SK-N-SH treated with all-trans-retinoic acid at 6 μM for 48 hours (cell line): ENCODE measurements around the gene CRYL1.

ENCODE experiments used
- ATAC-seq: fragments of 200-7000 bp; cut with Tn5 transposase; 3 replicates; pipeline ENCODE4 v1.9.1; 2020; ENCODE audit warnings: mild to moderate bottlenecking, moderate library complexity
- ARNTL ChIP-seq: fragments of 450-650 bp; formaldehyde crosslinking; IDR thresholded peaks from 2 replicates; pipeline ENCODE4 v1.5.0; 2020; ENCODE audit warnings: low read depth, mild to moderate bottlenecking, moderate library complexity, borderline replicate concordance
- BACH2 ChIP-seq: fragments of 250-450 bp; sonication (Bioruptor Pico); IDR thresholded peaks from 2 replicates; pipeline ENCODE4 v1.9.0; 2021; ENCODE audit warnings: mild to moderate bottlenecking, borderline replicate concordance
- CREB5 ChIP-seq: fragments of 250-450 bp; sonication (Bioruptor Pico); IDR thresholded peaks from 2 replicates; pipeline ENCODE4 v1.5.1; 2020; ENCODE audit warnings: low read depth, mild to moderate bottlenecking, moderate library complexity
- CSDC2 ChIP-seq: fragments of 250-450 bp; sonication (Bioruptor Pico); IDR thresholded peaks from 2 replicates; pipeline ENCODE4 v1.5.0; 2020; ENCODE audit warnings: mild to moderate bottlenecking, moderate library complexity
- CSRNP3 ChIP-seq: fragments of 250-450 bp; sonication (Bioruptor Pico); IDR thresholded peaks from 2 replicates; pipeline ENCODE4 v1.5.1; 2021; ENCODE audit warnings: mild to moderate bottlenecking, moderate library complexity
- GLIS3 ChIP-seq: fragments of 250-450 bp; sonication (Bioruptor Pico); IDR thresholded peaks from 2 replicates; pipeline ENCODE4 v1.5.0; 2020; ENCODE audit warnings: mild to moderate bottlenecking, moderate library complexity
- ISL1 ChIP-seq: fragments of 250-450 bp; sonication (Bioruptor Pico); IDR thresholded peaks from 2 replicates; pipeline ENCODE4 v2.1.2; 2022; ENCODE audit warnings: mild to moderate bottlenecking, moderate library complexity
- OSR1 ChIP-seq: fragments of 250-450 bp; sonication (Bioruptor Pico); IDR thresholded peaks from 2 replicates; pipeline ENCODE4 v1.8.0; 2022; ENCODE audit warnings: moderate library complexity, mild to moderate bottlenecking, inconsistent platforms
- PATZ1 ChIP-seq: fragments of 250-450 bp; sonication (Bioruptor Pico); IDR thresholded peaks from 2 replicates; pipeline ENCODE4 v1.8.0; 2020; ENCODE audit warnings: mild to moderate bottlenecking, moderate library complexity, borderline replicate concordance
- POU6F1 ChIP-seq: fragments of 250-450 bp; sonication (Bioruptor Pico); IDR thresholded peaks from 2 replicates; pipeline ENCODE4 v1.8.0; 2021; ENCODE audit warnings: low read depth, mild to moderate bottlenecking, moderate library complexity, borderline replicate concordance
- PPARA ChIP-seq: fragments of 250-450 bp; sonication (Bioruptor Pico); IDR thresholded peaks from 2 replicates; pipeline ENCODE4 v1.5.0; 2020; ENCODE audit warnings: mild to moderate bottlenecking, borderline replicate concordance
- RARB ChIP-seq: fragments of 250-450 bp; sonication (Bioruptor Pico); IDR thresholded peaks from 2 replicates; pipeline ENCODE4 v1.8.0; 2021; ENCODE audit warnings: mild to moderate bottlenecking, moderate library complexity
- SNAI2 ChIP-seq: fragments of 250-450 bp; sonication (Bioruptor Pico); IDR thresholded peaks from 2 replicates; pipeline ENCODE4 v1.5.0; 2020; ENCODE audit warnings: mild to moderate bottlenecking, moderate library complexity
- TOX ChIP-seq: fragments of 250-450 bp; sonication (Bioruptor Pico); IDR thresholded peaks from 2 replicates; pipeline ENCODE4 v1.8.0; 2021; ENCODE audit warnings: mild to moderate bottlenecking, moderate library complexity, borderline replicate concordance
- TSHZ2 ChIP-seq: fragments of 250-450 bp; sonication (Bioruptor Pico); IDR thresholded peaks from 2 replicates; pipeline ENCODE4 v1.5.0; 2020; ENCODE audit warnings: mild to moderate bottlenecking, moderate library complexity
- ZC3H10 ChIP-seq: fragments of 250-450 bp; sonication (Bioruptor Pico); IDR thresholded peaks from 2 replicates; pipeline ENCODE4 v1.5.1; 2021; ENCODE audit warnings: mild to moderate bottlenecking, moderate library complexity
- ZFP3 ChIP-seq: fragments of 250-450 bp; sonication (Bioruptor Pico); IDR thresholded peaks from 2 replicates; pipeline ENCODE4 v1.5.0; 2020; ENCODE audit warnings: mild to moderate bottlenecking, moderate library complexity
- ZFP30 ChIP-seq: fragments of 450-650 bp; formaldehyde crosslinking; IDR thresholded peaks from 2 replicates; pipeline ENCODE4 v1.5.0; 2022; ENCODE audit warnings: mild to moderate bottlenecking, moderate library complexity
- ZNF70 ChIP-seq: fragments of 450-650 bp; formaldehyde crosslinking; IDR thresholded peaks from 2 replicates; pipeline ENCODE4 v1.5.0; 2020; ENCODE audit warnings: mild to moderate bottlenecking, moderate library complexity
- ZNF8 ChIP-seq: fragments of 450-650 bp; formaldehyde crosslinking; IDR thresholded peaks from 2 replicates; pipeline ENCODE4 v1.5.0; 2020; ENCODE audit warnings: mild to moderate bottlenecking, moderate library complexity

Gene CRYL1

GRCh38 chr13:20381401-20381800 is 144.3 kb downstream of the CRYL1 start:
- TF ChIP-seq PATZ1 (CRISPR knock-in tag) (no peak), ZC3H10 (CRISPR knock-in tag) (no peak), SNAI2 (no peak), ZFP3 (CRISPR knock-in tag) (no peak), ARNTL (no peak), TSHZ2 (CRISPR knock-in tag) (no peak), ZFP30 (CRISPR knock-in tag) (no peak)
- ATAC-seq, result no peak

GRCh38 chr13:20378721-20379120 is 146.9 kb downstream of the CRYL1 start:
- TF ChIP-seq BACH2 (no peak), ARNTL (no peak), ISL1 (no peak), TSHZ2 (CRISPR knock-in tag) (no peak), ZNF70 (CRISPR knock-in tag) (no peak), POU6F1 (CRISPR knock-in tag) (no peak), ZFP30 (CRISPR knock-in tag) (no peak), PPARA (CRISPR knock-in tag) (no peak), CSDC2 (CRISPR knock-in tag) (no peak), CSRNP3 (CRISPR knock-in tag) (no peak), PATZ1 (CRISPR knock-in tag) (no peak), ZNF8 (CRISPR knock-in tag) (no peak), TOX (CRISPR knock-in tag) (no peak), SNAI2 (no peak), RARB (CRISPR knock-in tag) (no peak), OSR1 (no peak)
- no peak for ATAC-seq

GRCh38 chr13:20377720-20378119 is 147.9 kb downstream of the CRYL1 start:
- no peak for ATAC-seq
- TF ChIP-seq SNAI2 (no peak), CREB5 (CRISPR knock-in tag) (no peak), ZC3H10 (CRISPR knock-in tag) (no peak), ISL1 (no peak), ARNTL (no peak), ZNF8 (CRISPR knock-in tag) (no peak), GLIS3 (CRISPR knock-in tag) (no peak), TSHZ2 (CRISPR knock-in tag) (no peak), PPARA (CRISPR knock-in tag) (no peak)
